Testis (tissue), 3 donors: ENCODE results near the gene RMRP. TPM values are rescaled to one million over a fixed set of nuclear protein-coding genes. Genes with fewer than 3 reads are reported as not detected.

Source experiments
- DNase-seq: peaks from one replicate; pipeline ENCODE4 v3.0.0-alpha.2; 2019
- H3K27ac ChIP-seq, 2 donors: fragments of 200-600 bp; sonication (generic); one replicate each; pipeline ENCODE4 v1.5.1; 2019
- H3K27me3 ChIP-seq: fragments of 200-600 bp; sonication (generic); one replicate; pipeline ENCODE4 v1.5.1; 2019
- H3K36me3 ChIP-seq: fragments of 200-600 bp; sonication (generic); one replicate; pipeline ENCODE4 v1.5.1; 2017; ENCODE audit warnings: low read depth; ENCODE audit errors: missing control alignments
- H3K4me1 ChIP-seq: fragments of 200-600 bp; sonication (generic); one replicate; pipeline ENCODE4 v1.5.1; 2019
- H3K4me3 ChIP-seq, 2 donors: fragments of 200-600 bp; sonication (generic); one replicate each; pipeline ENCODE4 v1.5.1; 2017 to 2019
- H3K9me3 ChIP-seq: fragments of 200-600 bp; sonication (generic); one replicate; pipeline ENCODE4 v1.5.1; 2017
- CTCF ChIP-seq, 3 experiments: fragments of 450-650 bp in 2 of 3; fragments of 200-600 bp in 1 of 3; sonication (generic) in 1 of 3; IDR thresholded peaks; one replicate each; pipeline ENCODE4 v1.5.1; 2016 to 2019; ENCODE audit warnings: antibody characterized with exemption in 3 of 3, mild to moderate bottlenecking in 2 of 3, moderate library complexity in 1 of 3
- POLR2A ChIP-seq: fragments of 450-650 bp; IDR thresholded peaks from one replicate; pipeline ENCODE4 v1.6.1; 2017; ENCODE audit warnings: antibody characterized with exemption, mild to moderate bottlenecking, moderate library complexity
- WGBS, 2 donors: methylation state at CpG; one replicate each; pipeline ENCODE4 v1.1.5; 2018; 5-methylcytosine and 5-hydroxymethylcytosine counted together
- intact Hi-C: fragments of 100-400 bp; cut with DNase I; formaldehyde crosslinking; loops from one replicate; pipeline ENCODE4 v1.15.1; 2023; ENCODE audit warnings: low total_unique reads
- polyA plus RNA-seq: library from polyadenylated mRNA; stranded (reverse); fragments of 350-450 nt; fragmentation: Illumina TruSeq; extraction: RNeasy Lipid Tissue Mini Kit (QIAGEN cat#74804); gene quantifications from one replicate; pipeline ENCODE4 v1.2.3, GENCODE V29; 2014; ENCODE audit warnings: low read depth, low replicate concordance; ENCODE audit not compliant: insufficient read depth
- total RNA-seq, 2 donors: library from RNA; depleted of rRNA; stranded (reverse); fragments of >200 nt; gene quantifications; one replicate each; pipeline ENCODE4 v1.2.3, GENCODE V29; 2016

The RMRP gene
- total and polyA plus RNA-seq, 3 donors from 2014 or later = 4,421 to 15,053 TPM; not detected in 1

- Histone ChIP-seq H3K36me3 (no peaks in the 10 kb centered on the region), H3K27ac (no peak overlapping the region), H3K27me3 (no peaks in the 10 kb centered on the region), H3K4me1 (peaks cover 4% of the 10 kb centered on the region), H3K4me3 (no peak overlapping the region), H3K9me3 (no peaks in the 10 kb centered on the region)
- 91% methylated on average over 21 to 26 of the region's 26 CpGs for WGBS, 2 donors
- TF ChIP-seq POLR2A (no peak), CTCF (IDR thresholded peaks at IDR 0.05) (no peak)
- no peak for DNase-seq
- intact Hi-C loops = no loop called here
These were observed 46.3 kb upstream of the RMRP start for GRCh38 chr9:35703906-35704672.

GRCh38 chr9:35702696-35703095 lies 44.9 kb upstream of the RMRP start:
- WGBS, 2 donors = 90 to 100% methylated on average over 7 of the region's 7 CpGs
- H3K4me1 ChIP-seq = peaks cover 4% of the 10 kb centered on the region
- H3K27ac ChIP-seq = no peak overlapping the region
- intact Hi-C loops = no loop called here
- TF ChIP-seq POLR2A = no peak
- no peak for TF ChIP-seq CTCF (IDR thresholded peaks at IDR 0.05)
- H3K4me3 ChIP-seq = no peak overlapping the region
- no peaks in the 10 kb centered on the region for H3K9me3 ChIP-seq
- no peaks in the 10 kb centered on the region for H3K27me3 ChIP-seq
- no peak for DNase-seq
- no peaks in the 10 kb centered on the region for H3K36me3 ChIP-seq

- Histone ChIP-seq H3K36me3 (no peaks in the 10 kb centered on the region), H3K4me1 (peaks cover 4% of the 10 kb centered on the region), H3K4me3 (no peak overlapping the region), H3K27ac (no peak overlapping the region), H3K27me3 (no peaks in the 10 kb centered on the region), H3K9me3 (no peaks in the 10 kb centered on the region)
- no peak for DNase-seq
- TF ChIP-seq CTCF (IDR thresholded peaks at IDR 0.05) (no peak), POLR2A (no peak)
- intact Hi-C loops = no loop called here
These were observed 43.1 kb upstream of the RMRP start for GRCh38 chr9:35700942-35701341.

GRCh38 chr9:35700031-35700430 lies 42.2 kb upstream of the RMRP start:
- Histone ChIP-seq H3K36me3 (no peaks in the 10 kb centered on the region), H3K9me3 (no peaks in the 10 kb centered on the region), H3K4me3 (no peak overlapping the region), H3K4me1 (peaks cover 4% of the 10 kb centered on the region), H3K27ac (no peak overlapping the region), H3K27me3 (no peaks in the 10 kb centered on the region)
- 51 to 72% methylated on average over 11 of the region's 11 CpGs for WGBS, 2 donors
- no peak for DNase-seq
- TF ChIP-seq CTCF (IDR thresholded peaks at IDR 0.05) (no peak), POLR2A (no peak)
- intact Hi-C loops = no loop called here

GRCh38 chr9:35698231-35698630 lies 40.4 kb upstream of the RMRP start:
- TF ChIP-seq POLR2A (no peak), CTCF (IDR thresholded peaks at IDR 0.05) (no peak)
- H3K4me3 ChIP-seq = no peak overlapping the region
- H3K9me3 ChIP-seq = no peaks in the 10 kb centered on the region
- WGBS, 2 donors = 86 to 88% methylated on average over 4 to 5 of the region's 5 CpGs
- no peaks in the 10 kb centered on the region for H3K36me3 ChIP-seq
- intact Hi-C loops = no loop called here
- no peak for DNase-seq
- peaks cover 8% of the 10 kb centered on the region for H3K4me1 ChIP-seq
- H3K27ac ChIP-seq = no peak overlapping the region
- no peaks in the 10 kb centered on the region for H3K27me3 ChIP-seq
